Fibroblast of pulmonary artery (primary cell): ENCODE results near the gene MED14.

ENCODE experiments used
- DNase-seq: peaks from one replicate; pipeline ENCODE4 v3.0.0-alpha.2; 2010; ENCODE audit warnings: low read depth
- H3K4me3 ChIP-seq: replicated peaks from 2 replicates; pipeline ENCODE4 v1.5.1; 2011; ENCODE audit warnings: low read depth, mild to moderate bottlenecking, control low read depth, low read length, moderate library complexity
- TF ChIP-seq, protein P1 (sequence below): IDR thresholded peaks from 2 replicates; pipeline ENCODE4 v1.5.1; 2011; ENCODE audit warnings: mild to moderate bottlenecking, control low read depth, low read length, inconsistent platforms; ENCODE audit errors: missing control alignments

MED14 gene

DNA sequence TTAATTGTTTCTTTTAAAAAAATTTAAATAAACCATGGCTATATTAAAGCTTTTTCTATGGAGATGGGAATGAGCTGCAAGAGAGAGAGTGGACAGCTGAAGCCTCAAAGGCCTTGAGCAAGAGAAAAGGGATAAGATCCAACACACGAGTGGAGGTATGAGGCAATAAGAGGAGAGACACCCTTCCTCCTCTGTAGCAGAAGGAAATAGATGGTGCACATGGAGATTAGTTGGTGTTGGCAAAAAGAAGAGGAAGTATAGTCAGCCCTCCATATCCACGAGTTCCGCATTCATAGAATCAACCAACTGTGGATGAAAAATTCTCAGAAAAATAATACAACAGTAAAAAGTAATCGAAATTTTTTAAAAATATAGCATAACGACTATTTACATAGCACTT is 91.2 kb downstream of the MED14 start:
- H3K4me3 ChIP-seq = peak overlapping the region; percentile 53
- DNase-seq = peak; percentile 76
- TF ChIP-seq, protein P1, sequence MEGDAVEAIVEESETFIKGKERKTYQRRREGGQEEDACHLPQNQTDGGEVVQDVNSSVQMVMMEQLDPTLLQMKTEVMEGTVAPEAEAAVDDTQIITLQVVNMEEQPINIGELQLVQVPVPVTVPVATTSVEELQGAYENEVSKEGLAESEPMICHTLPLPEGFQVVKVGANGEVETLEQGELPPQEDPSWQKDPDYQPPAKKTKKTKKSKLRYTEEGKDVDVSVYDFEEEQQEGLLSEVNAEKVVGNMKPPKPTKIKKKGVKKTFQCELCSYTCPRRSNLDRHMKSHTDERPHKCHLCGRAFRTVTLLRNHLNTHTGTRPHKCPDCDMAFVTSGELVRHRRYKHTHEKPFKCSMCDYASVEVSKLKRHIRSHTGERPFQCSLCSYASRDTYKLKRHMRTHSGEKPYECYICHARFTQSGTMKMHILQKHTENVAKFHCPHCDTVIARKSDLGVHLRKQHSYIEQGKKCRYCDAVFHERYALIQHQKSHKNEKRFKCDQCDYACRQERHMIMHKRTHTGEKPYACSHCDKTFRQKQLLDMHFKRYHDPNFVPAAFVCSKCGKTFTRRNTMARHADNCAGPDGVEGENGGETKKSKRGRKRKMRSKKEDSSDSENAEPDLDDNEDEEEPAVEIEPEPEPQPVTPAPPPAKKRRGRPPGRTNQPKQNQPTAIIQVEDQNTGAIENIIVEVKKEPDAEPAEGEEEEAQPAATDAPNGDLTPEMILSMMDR = no peak

DNA sequence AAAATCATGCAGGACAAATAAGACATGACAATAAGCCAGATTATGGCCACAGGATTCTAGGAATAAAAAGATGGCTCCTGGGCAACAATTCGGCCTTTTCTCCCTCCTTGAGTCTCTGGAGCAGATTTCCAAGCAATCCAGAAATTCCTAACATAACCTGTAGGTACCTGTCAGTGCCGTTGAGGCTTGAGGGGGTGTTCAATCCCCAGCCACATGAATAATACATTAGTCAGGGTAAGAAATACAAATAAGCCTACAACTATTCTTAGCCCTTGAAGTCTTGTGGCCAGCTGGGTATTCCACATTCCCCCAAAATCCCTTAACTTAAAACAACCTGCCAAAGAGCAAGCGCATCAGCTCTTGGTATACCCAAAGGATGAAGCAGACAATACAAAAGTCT is 97.7 kb downstream of the MED14 start:
- H3K4me3 ChIP-seq = no peak overlapping the region
- TF ChIP-seq, protein P1 = no peak
- no peak for DNase-seq

DNA sequence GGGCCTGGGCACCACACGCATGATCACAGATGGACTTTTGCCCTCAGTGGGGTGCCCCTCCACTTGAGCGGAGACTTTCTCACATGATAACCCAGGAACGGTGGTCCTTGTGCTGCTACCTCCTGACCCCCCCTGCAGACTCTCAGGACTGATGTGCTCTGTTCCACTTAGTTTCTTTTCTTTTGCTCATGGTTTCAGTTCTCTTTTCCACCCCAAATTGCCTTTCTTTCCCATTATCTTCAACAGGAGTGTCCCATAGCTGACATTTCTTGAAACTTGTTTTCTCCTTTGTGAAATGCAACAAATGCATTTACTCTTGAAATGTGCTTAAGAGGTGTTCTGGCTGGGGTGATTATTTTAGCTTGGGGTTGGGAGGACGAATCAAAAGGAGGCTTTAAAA is 103.1 kb downstream of the MED14 start:
- no peak overlapping the region for H3K4me3 ChIP-seq
- DNase-seq = no peak
- TF ChIP-seq, protein P1 = no peak

DNA sequence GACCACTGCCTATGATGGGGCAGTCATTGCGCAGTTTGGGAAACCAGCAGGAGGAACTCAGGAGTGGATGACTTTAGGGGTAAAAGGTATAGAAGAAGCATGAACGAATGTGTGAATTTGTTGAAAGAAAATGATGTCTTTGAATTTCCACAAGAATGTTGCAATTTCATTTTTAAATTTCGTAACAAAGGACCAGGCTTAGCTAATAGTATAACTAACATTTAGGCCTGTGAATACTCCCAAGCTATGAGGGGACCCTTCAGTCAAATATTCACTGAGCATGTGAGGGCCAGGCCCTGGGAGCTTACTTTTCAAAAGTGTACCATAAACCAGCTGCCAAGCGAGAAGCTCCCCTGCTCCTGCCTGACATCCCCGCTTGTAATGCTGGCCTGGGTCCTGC is 106.8 kb downstream of the MED14 start:
- TF ChIP-seq, protein P1 = no peak
- H3K4me3 ChIP-seq = no peak overlapping the region
- peak; percentile 27 for DNase-seq

DNA sequence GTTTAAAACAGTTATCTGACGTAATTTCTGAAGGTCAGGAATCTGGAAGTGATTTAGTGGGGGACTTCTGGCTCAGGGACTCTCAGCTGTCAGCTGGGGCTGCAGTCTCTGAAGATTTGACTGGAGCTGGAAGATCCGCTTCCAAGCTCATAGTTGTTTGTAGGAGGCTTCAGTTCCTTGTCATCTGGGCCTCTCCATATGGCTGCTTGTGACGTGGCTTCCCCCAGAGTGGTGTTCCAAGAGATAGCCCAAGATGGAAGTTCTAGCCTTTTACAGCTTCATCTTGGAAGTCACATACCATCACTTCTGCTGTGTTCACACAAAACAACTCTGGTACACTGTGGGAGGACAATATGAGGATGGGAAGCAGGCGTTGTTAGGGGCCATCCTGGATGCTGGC is 110.0 kb downstream of the MED14 start:
- H3K4me3 ChIP-seq = no peak overlapping the region
- TF ChIP-seq, protein P1 = no peak
- no peak for DNase-seq

DNA sequence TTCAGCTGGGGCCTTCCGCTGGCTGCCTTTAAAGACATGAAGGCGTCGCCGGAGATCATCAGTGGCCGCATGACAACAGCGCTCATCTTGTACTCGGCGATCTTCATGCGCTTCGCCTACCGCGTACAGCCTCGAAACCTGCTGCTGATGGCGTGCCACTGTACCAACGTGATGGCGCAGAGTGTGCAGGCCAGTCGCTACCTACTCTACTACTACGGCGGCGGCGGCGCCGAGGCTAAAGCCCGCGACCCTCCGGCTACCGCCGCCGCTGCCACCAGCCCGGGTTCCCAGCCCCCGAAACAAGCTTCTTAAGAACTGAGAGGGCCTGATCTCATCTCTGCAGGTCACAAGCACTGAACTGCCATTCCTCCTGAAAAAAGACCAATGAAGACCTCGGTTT is 111.7 kb downstream of the MED14 start:
- no peak for DNase-seq
- H3K4me3 ChIP-seq = no peak overlapping the region
- TF ChIP-seq, protein P1 = no peak

DNA sequence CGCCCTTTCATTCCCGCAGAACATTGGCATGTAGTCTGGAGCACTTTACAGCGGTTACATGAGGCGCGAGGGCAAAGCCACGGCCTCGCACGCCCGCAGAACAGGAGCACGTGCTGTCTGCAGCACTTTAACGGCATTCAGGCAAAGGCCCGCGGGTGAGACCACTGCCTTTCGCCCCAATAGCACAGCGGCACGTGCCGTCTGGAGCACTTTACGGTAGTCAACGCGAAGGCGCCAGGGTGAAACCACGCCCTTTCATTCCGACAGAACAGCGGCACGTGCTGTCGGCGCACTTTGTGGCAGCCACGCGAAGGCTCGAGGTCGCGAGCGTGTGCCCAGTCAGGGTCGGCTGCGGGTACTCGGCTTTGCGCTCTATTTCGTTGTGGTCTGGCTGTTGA is 112.2 kb downstream of the MED14 start, which contains the start of gene MPC1L:
Gene MPC1L (plus strand): TSS at position 290 of the 398 bp plus-strand sequence. CDS start 138 bp downstream, outside the sequence.
- no peak within 1 kb of the TSS for H3K4me3 ChIP-seq
- TF ChIP-seq, protein P1 = no peak
- DNase-seq = no peak
